ENCODE results near the gene INTU.
A peak's percentile ranks its signal among the peaks of the same experiment; 100 is the strongest.
"Not testable (repeated sequence)": the region's sequence is repeated elsewhere in the genome, so short reads cannot be mapped to it uniquely, and the experiment has no call there.

The INTU gene

DNA sequence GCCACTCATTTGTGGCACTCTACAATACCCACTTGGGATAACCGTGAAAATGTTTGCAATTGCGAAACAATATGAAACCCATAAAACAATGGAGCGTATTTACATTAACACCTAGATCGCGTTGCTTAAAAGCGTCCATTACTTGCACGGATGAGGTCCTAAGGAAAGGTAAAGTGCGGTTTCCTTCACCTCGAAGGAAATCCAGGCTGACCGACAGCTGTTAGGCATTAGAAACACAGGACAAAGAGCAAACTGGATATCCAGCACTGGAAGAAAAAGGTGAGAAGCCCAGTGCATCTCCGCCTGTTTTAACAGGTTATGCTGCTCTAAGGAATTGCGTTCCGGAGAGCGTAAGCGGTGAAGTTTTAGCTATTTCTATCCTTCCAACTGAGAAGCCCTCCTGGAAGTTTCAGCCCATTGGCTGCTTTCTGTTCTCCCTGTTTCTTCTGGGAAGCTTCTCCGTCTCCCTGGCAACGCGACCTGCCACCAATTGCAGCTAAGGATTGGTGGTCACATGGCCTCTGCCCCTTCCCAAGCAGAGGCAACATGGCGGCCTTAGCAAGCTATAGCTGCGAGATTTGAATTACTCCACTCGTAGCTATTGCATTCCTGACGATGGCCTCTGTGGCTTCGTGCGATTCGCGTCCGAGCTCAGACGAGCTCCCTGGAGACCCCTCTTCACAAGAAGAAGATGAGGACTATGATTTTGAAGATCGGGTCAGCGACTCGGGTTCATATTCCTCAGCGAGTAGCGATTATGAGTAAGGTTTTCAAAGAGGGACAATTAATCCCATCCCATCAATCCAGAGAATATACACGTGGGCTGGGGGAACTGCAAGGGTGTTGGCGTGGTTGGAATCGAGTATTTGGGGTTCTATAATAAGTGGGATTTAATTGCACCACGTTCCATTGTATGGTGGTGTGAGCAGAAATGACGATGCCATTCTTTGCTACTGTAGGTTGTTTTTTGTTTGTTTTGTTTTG, at the start of gene INTU:
Gene INTU, plus strand, starts transcription at position 538 of the 984 bp plus-strand sequence. Its CDS starts 78 bp downstream, at position 616.
- DNase-seq (ENCODE audit: low read depth), result peak; percentile 98

- DNase-seq (ENCODE audit: low read depth), result peak; percentile 8
Observed at GRCh38 chr4:127586496-127586895, 46.3 kb upstream of the INTU start.

DNA sequence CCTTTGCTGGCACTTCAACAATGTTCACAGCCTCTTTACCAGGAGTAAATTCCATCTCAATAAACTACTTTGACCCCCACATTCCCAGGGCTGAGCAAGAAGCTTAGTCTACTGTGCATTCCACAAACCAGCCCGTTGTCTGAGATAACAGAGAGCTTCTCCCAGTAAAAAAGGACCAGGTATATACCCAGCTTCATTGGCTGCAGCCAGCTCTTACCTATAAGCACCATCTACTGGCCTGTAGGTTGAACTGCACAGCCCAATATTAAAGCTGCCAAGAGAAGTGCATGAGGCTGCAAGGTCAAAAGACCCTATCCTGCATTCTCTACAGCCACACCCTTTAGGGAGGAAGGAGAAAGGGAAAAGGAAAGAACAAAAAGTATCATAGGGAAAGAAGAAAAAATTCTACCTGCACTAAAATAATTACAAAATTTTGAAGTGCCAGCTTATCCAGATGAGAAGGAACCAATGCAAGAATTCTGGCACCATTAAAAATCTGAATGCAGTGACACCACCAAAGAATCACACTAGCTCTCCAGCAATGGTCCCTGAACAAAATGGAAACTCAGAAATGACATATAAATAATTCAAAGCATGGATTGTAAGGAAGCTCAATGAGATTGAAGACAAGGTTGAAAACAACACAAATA, 45.7 kb upstream of the INTU start:
- DNase-seq (ENCODE audit: low read depth), result peak; percentile 26

- not testable (repeated sequence) for DNase-seq (ENCODE audit: low read depth)
Observed at GRCh38 chr4:127589153-127589552, 43.6 kb upstream of the INTU start.

DNA sequence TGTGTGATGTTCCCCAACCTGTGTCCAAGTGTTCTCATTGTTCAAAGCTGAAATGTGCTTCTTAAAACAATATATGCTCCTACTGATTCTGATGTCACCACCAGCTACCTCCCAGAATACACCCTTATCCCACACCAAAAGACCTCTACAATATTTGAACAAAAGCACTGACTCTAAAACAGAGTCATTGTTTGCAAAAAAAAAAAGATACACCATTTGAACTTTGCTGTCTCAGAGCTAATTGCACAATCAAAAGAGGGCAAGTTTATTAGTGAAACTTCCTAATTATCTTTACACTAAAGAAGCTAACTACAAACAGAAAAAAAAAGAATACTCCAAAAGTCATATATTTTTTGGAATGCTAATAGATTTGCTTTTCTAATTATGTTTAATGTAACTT, 34.1 kb upstream of the INTU start:
- DNase-seq (ENCODE audit: low read depth), result no peak

GRCh38 chr4:127601029-127601428, 31.7 kb upstream of the INTU start:
- DNase-seq (ENCODE audit: low read depth), result peak; percentile 1

GRCh38 chr4:127604949-127605709, 27.6 kb upstream of the INTU start:
- DNase-seq (ENCODE audit: low read depth), result peak; percentile 43

GRCh38 chr4:127606823-127607222, 25.9 kb upstream of the INTU start:
- DNase-seq (ENCODE audit: low read depth), result no peak

DNA sequence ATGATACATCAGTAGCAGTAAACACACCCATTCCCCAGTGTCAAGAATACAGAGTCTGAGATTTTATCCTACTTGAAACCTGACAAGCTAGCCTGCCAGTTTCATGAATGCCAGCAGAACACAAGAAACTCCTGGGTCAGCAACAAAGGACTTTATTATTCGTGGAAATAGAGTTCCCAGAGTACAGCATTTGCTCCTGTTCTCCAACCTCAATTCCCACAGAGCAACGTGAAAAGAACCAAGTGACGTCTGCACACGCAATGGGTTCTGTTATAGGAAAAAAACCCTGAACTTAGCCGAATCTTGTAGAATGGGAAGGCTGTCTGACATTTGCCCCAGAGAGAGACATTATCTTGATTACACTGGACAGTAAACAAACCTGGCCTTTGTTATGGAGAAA, 23.3 kb upstream of the INTU start:
- DNase-seq (ENCODE audit: low read depth), result no peak

- DNase-seq (ENCODE audit: low read depth), result no peak
Observed at GRCh38 chr4:127610488-127610887, 22.3 kb upstream of the INTU start.

DNA sequence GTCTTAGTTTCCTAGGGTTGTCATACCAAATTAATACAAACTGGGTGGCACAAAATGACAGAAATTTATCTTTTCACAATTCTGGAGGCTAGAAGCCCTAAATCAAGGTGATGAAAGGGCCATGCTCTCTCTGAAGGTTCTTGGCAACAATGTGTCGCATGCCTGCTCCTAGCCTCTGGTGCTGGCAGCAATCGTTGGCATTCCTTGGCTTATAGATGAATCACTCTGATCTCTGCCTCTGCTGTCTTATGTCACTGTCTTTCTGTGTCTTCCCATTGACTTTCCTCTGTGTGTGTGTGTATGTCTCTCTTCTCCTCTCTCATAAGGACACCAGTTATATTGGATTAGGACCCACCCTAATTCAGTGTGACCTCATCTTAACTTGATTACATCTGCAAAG, 15.9 kb upstream of the INTU start:
- no peak for DNase-seq (ENCODE audit: low read depth)

- no peak for DNase-seq (ENCODE audit: low read depth)
Observed at GRCh38 chr4:127618427-127618826, 14.3 kb upstream of the INTU start.

GRCh38 chr4:127622621-127622920, 10.2 kb upstream of the INTU start:
- no peak for DNase-seq (ENCODE audit: low read depth)

DNA sequence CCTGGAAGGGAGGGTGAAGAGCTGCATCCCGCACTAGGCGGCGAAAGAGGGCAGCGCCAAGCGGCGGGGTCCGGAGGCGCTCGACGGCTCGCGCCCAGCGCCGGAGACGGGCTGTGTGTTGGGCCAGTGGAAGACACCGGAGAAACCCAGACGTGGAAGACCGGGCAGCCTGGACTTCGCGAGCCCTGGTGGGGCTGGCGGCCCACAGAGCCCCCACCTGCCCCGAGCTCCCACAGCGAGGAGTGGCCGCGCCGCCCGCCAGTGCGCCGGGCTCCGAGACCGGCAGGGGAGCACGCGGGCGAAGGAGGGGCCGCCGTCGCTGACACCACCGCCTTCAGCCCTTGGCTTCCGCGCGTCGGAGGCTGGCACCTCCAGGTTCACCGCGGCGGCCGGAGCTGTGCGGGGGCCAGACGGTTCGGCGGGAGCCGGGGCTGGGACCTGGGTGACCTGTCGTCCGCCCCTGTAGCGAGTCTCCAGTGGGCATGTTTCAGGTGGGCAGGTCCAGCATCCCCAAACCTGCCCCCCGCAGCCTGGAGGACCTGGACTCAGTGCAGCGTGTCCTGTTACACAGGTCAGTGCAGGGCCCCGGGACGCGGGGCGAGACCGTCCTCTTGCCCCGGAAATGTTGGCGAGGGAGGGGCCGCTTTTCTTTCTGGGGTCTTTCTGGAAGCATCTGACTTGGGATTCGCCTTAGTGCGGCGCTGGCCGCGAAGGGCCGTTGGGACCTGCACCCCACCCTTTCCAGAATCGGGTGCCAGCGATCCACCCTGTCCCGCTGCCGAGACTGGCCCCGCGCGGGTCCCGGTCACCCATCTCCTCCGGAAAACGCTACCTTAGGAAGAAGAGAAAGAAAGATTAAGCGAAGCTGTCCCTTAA, 9.6 kb upstream of the INTU start:
- DNase-seq (ENCODE audit: low read depth), result peak; percentile 26

DNA sequence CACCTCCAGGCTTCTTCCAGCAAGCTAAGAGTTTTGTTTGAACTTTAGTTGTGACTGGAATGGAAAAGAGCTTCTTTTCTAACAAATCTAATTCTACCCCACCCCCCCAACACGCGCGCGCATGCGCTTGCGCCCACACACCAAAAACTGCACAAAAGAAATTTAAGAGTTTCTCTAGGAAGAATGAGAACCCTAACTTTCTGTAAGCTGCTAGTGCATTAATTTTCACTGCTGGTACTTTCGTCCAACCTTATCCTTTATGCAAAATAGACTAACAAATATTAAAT, 9.0 kb upstream of the INTU start:
- peak; percentile 21 for DNase-seq (ENCODE audit: low read depth)

GRCh38 chr4:127624173-127624572, 8.6 kb upstream of the INTU start:
- DNase-seq (ENCODE audit: low read depth), result no peak

DNA sequence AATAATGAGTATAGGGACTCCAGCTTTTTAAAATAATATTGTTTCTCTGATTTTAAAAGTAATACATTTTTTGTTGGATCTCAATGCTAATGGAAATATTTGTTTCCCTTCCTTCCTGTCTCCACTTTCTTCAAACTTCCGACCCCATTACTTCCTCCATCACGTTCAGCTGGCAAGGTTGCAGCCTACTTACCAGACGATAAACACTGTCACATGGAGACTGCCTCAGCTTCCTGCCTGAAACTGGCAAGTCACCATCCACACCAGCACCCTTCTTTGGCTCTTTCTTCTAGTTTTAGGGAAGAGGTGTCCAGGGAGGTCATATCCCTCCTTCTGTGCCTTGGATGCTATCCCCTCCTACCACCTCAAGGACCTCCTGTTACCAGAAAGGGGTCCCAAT, 3.4 kb upstream of the INTU start:
- DNase-seq (ENCODE audit: low read depth), result no peak

- no peak for DNase-seq (ENCODE audit: low read depth)
Observed at GRCh38 chr4:127630152-127630551, 2.6 kb upstream of the INTU start.

DNA sequence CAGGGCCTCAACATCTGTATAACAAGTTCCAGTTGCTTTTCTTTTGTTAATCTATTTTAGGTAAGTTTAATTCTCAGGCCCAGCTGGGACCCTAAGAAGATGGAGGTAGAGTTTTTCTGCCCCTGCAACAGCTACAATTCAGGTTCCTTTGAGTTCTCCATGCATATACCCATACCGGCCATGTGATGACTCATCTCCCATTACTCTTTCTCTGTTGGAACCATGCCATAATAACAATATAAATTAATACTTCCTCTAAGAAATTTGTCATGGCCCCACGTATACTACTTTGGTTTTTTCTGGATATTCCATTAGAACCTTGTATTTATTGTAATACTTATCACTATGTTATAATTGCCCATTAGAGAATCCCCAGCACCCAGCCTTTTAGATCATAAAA, 1.3 kb upstream of the INTU start:
- peak; percentile 33 for DNase-seq (ENCODE audit: low read depth)

DNA sequence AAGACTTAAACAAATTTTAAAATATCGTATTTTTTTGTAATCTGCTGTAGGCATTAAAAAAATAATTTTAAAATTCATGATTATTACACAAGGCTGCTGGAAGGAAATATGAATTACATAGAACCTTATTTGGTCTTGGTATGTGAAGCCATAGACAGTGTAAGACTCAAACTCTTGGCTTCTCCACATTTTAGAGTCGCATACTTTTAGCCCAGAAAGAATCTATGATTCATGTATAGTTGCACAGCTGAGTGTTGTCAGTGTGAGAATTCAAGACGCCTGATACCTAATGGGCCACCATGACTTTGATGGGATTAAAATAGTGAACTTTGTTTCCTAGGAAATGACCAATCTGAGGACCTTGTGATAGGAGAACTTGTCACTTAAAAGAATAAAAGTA, 1.4 kb downstream of the INTU start:
- DNase-seq (ENCODE audit: low read depth), result peak; percentile 90

- peak; percentile 4 for DNase-seq (ENCODE audit: low read depth)
Observed at GRCh38 chr4:127641524-127641923, 8.8 kb downstream of the INTU start.

DNA sequence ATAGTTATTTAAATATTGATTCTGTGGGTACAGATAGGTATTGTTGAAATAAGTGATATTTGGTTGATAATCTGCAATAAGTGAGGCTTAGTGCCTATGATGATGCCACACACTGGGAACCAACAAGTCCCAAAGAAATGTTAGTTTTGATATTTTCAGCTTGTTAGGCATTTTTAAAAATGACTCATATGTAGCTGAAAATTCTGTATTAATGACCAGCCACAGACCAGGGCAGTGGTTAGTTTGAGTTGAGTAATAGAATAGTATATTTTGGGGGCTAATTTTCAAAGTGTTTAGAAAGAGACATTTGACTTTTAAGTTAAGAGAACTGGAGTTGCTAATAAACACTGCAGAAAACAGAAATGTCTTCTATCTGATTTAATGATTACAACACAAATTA, 9.4 kb downstream of the INTU start:
- peak; percentile 43 for DNase-seq (ENCODE audit: low read depth)

Measured in EH (cell line).